Measurements from ENCODE around the gene PRR5L.

PRR5L gene

GRCh38 chr11:36386411-36386810, 90.3 kb downstream of the PRR5L start:
- TF ChIP-seq CTCF (IDR thresholded peaks at IDR 0.05) (no peak), ZFX (IDR thresholded peaks at IDR 0.05; ENCODE audit: borderline replicate concordance) (no peak)
- no peak overlapping the region for H3K27ac ChIP-seq

- no peak overlapping the region for H3K27ac ChIP-seq
- TF ChIP-seq ZFX (IDR thresholded peaks at IDR 0.05; ENCODE audit: borderline replicate concordance): no peak
- no peak for TF ChIP-seq CTCF (IDR thresholded peaks at IDR 0.05)
These were observed 92.0 kb downstream of the PRR5L start for GRCh38 chr11:36388071-36388470.

- H3K27ac ChIP-seq: no peak overlapping the region
- TF ChIP-seq CTCF (IDR thresholded peaks at IDR 0.05): no peak
- TF ChIP-seq ZFX (IDR thresholded peaks at IDR 0.05; ENCODE audit: borderline replicate concordance): no peak
These were observed 92.9 kb downstream of the PRR5L start for GRCh38 chr11:36388951-36389350.

GRCh38 chr11:36389811-36390210, 93.7 kb downstream of the PRR5L start:
- no peak for TF ChIP-seq CTCF (IDR thresholded peaks at IDR 0.05)
- no peak for TF ChIP-seq ZFX (IDR thresholded peaks at IDR 0.05; ENCODE audit: borderline replicate concordance)
- H3K27ac ChIP-seq: no peak overlapping the region

GRCh38 chr11:36390963-36391471, 94.9 kb downstream of the PRR5L start:
- TF ChIP-seq ZFX (IDR thresholded peaks at IDR 0.05; ENCODE audit: borderline replicate concordance): no peak
- TF ChIP-seq CTCF (IDR thresholded peaks at IDR 0.05): no peak
- no peak overlapping the region for H3K27ac ChIP-seq

- no peak overlapping the region for H3K27ac ChIP-seq
- no peak for TF ChIP-seq CTCF (IDR thresholded peaks at IDR 0.05)
- no peak for TF ChIP-seq ZFX (IDR thresholded peaks at IDR 0.05; ENCODE audit: borderline replicate concordance)
These were observed 96.1 kb downstream of the PRR5L start for GRCh38 chr11:36392196-36392595.

- H3K27ac ChIP-seq: no peak overlapping the region
- no peak for TF ChIP-seq ZFX (IDR thresholded peaks at IDR 0.05; ENCODE audit: borderline replicate concordance)
- TF ChIP-seq CTCF (IDR thresholded peaks at IDR 0.05): no peak
These were observed 98.0 kb downstream of the PRR5L start for GRCh38 chr11:36394056-36394455.

Data from 22Rv1 (cell line).